ENCODE data around the gene CHCHD4. TPM values are rescaled to one million over a fixed set of nuclear protein-coding genes. Genes with fewer than 3 reads are reported as not detected.

Gene CHCHD4
- total and polyA plus RNA-seq, 10 donors, result 8.4 to 17.1 (median 9.9) TPM

DNA sequence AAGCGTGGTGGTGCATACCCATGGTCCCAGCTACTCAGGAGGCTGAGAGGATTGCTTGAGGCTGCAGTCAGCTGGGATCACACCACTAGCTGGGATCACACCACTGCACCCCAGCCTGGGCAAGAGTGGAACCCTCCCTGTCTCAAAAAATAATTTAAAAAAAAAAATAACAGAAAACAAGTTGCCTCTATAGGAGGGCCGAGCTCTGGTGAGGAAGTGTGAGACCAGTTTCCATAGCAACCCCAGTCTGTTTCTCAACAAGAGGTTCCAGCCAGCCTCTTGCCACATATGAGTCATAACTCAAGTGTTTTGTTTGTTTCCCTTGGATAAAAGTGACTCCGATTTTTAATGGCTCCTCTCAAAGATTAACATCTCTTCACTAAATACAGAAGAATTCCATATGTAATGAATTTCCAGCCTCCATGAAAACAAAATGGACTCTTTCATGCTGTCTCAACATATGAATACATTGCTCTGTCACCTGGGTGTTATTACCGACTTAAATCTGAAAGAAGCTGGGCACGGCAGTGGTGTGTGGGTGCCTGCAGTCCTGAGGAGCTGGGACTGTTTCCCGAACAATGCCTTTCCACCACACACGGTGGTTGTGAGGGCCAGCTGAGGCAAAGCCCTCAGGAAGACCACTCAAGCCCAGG lies 19.9 kb upstream of the CHCHD4 start:
- Histone ChIP-seq H3K9me3 (no peaks in the 10 kb centered on the region), H3K36me3 (peaks cover 0 to 79% (median 52%) of the 10 kb centered on the region in 6 donors)

DNA sequence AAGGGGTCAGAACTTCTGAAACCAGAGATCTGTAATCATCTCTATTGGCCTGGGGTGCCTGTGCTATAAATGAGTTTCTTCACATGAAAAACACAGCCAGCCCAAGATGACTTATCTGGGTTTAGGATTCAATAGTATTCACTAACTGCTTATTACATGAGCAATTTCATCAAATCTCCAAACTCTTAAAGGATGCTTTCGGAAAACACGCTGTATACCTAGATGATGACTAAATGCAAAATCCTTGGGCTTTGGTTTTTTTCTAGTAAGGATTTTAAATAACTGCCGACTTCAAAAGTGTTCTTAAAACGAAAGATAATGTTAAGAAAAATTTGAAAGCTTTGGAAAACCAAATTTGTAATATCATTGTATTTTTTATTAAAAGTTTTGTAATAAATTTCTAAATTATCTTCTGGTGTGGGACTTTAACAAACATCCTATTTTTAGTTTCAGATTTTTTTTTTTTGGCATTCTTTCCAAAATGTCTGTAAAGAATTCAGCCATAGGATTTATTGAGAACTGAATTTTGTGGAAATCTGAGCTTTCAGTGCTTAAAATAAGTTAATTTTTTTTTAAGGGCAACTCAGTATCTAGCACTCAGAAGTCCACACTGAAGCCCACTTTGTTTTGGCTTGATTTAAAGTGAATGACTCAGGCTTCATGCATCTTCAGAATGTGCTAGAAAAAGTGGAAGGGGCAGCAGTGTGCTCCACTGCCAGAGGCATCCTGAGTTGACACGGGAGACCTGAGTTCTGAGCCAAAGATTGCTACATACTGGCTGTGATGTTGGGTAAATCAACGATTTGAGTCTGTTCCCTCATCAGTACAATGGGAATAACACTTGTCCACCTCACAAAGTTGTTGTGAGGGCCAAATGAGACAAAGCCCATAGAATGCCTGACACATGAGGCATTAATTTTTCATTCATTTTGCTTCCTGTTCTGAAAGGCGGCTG lies 18.9 kb upstream of the CHCHD4 start:
- WGBS, 5 donors, result 61 to 80% (median 65%) methylated on average over 7 of the region's 7 CpGs
- H3K36me3 ChIP-seq, result peaks cover 0 to 81% (median 59%) of the 10 kb centered on the region in 6 donors
- intact Hi-C loops (cut with DNase I; ENCODE audit: low total_unique reads), result no loop called here
- no peak for DNase-seq
- no peaks in the 10 kb centered on the region for H3K9me3 ChIP-seq
- peaks cover 22 to 67% (median 49%) of the 10 kb centered on the region in 6 donors for H3K4me1 ChIP-seq
- no peak for TF ChIP-seq POLR2A (IDR thresholded peaks at IDR 0.05)
- TF ChIP-seq POLR2AphosphoS5 (IDR thresholded peaks at IDR 0.05), result peak in 1 of 3 donors; percentile 46
- TF ChIP-seq, protein P1, sequence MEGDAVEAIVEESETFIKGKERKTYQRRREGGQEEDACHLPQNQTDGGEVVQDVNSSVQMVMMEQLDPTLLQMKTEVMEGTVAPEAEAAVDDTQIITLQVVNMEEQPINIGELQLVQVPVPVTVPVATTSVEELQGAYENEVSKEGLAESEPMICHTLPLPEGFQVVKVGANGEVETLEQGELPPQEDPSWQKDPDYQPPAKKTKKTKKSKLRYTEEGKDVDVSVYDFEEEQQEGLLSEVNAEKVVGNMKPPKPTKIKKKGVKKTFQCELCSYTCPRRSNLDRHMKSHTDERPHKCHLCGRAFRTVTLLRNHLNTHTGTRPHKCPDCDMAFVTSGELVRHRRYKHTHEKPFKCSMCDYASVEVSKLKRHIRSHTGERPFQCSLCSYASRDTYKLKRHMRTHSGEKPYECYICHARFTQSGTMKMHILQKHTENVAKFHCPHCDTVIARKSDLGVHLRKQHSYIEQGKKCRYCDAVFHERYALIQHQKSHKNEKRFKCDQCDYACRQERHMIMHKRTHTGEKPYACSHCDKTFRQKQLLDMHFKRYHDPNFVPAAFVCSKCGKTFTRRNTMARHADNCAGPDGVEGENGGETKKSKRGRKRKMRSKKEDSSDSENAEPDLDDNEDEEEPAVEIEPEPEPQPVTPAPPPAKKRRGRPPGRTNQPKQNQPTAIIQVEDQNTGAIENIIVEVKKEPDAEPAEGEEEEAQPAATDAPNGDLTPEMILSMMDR (IDR thresholded peaks at IDR 0.05 in 8 of 11, conservative IDR thresholded peaks at IDR 0.05 in 3 of 11), result no peak
- peak overlapping the region in 7 of 8 donors; percentile 85 to 90 (median 88) for H3K27ac ChIP-seq
- no peaks in the 10 kb centered on the region for H3K27me3 ChIP-seq (replicated peaks in 1 of 7)
- peak overlapping the region in 1 of 8 donors; percentile 59 for H3K4me3 ChIP-seq

More for the DNA sequence above, 19.9 kb upstream of the CHCHD4 start:
- Histone ChIP-seq H3K27me3 (replicated peaks in 1 of 7) (no peaks in the 10 kb centered on the region), H3K27ac (peak overlapping the region; percentile 75 to 90 (median 88)), H3K4me3 (peak overlapping the region in 4 of 8 donors; percentile 4 to 59 (median 16)), H3K4me1 (peaks cover 22 to 67% (median 49%) of the 10 kb centered on the region in 6 donors)
- WGBS, 5 donors, result 10 to 19% (median 15%) methylated on average over 7 of the region's 7 CpGs
- intact Hi-C loops (cut with DNase I; ENCODE audit: low total_unique reads), result no loop called here
- no peak for TF ChIP-seq POLR2A (IDR thresholded peaks at IDR 0.05)
- TF ChIP-seq, protein P1 (IDR thresholded peaks at IDR 0.05 in 8 of 11, conservative IDR thresholded peaks at IDR 0.05 in 3 of 11), result no peak
- peak in 1 of 3 donors; percentile 69 for TF ChIP-seq POLR2AphosphoS5 (IDR thresholded peaks at IDR 0.05)
- DNase-seq, result no peak

DNA sequence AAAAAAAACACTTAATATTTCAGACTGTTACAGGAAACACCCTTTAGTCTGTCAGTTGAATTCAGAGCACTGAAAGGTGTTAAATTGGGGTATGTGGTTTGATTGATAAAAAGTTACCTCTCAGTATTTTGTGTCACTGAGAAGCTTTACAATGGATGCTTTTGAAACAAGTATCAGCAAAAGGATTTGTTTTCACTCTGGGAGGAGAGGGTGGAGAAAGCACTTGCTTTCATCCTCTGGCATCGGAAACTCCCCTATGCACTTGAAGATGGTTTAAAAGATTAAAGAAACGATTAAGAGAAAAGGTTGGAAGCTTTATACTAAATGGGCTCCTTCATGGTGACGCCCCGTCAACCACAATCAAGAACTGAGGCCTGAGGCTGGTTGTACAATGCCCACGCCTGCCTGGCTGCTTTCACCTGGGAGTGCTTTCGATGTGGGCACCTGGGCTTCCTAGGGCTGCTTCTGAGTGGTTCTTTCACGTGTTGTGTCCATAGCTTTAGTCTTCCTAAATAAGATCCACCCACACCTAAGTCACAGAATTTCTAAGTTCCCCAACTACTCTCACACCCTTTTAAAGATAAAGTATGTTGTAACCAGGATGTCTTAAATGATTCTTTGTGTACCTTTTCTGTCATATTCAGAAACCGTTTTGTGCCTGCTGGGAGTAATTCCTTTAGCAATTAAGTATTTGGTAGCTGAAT lies 18.0 kb upstream of the CHCHD4 start:
- intact Hi-C loops (cut with DNase I; ENCODE audit: low total_unique reads), result no loop called here
- peaks cover 0 to 81% (median 57%) of the 10 kb centered on the region in 6 donors for H3K36me3 ChIP-seq
- no peak overlapping the region for H3K4me3 ChIP-seq
- no peaks in the 10 kb centered on the region for H3K27me3 ChIP-seq (replicated peaks in 1 of 7)
- no peak for DNase-seq
- 71 to 76% (median 72%) methylated on average over 8 of the region's 8 CpGs for WGBS, 5 donors
- no peaks in the 10 kb centered on the region for H3K9me3 ChIP-seq
- peak in 2 of 3 donors; percentile 10 to 17 for TF ChIP-seq POLR2AphosphoS5 (IDR thresholded peaks at IDR 0.05)
- TF ChIP-seq, protein P1 (IDR thresholded peaks at IDR 0.05 in 8 of 11, conservative IDR thresholded peaks at IDR 0.05 in 3 of 11), result no peak
- peak overlapping the region in 7 of 8 donors; percentile 85 to 90 (median 88) for H3K27ac ChIP-seq
- peaks cover 22 to 67% (median 49%) of the 10 kb centered on the region in 6 donors for H3K4me1 ChIP-seq

Measured in spleen (tissue), 11 donors.